Measurements from ENCODE around the gene CYP27A1. TPM values are rescaled to one million over a fixed set of nuclear protein-coding genes. Genes with fewer than 3 reads are reported as not detected.

Gene CYP27A1
- total RNA-seq, 1 experiment from 2014 or later = 12.2 TPM

GRCh38 chr2:218863021-218863520, 81.1 kb downstream of the CYP27A1 start:
- Mint-ChIP-seq H3K36me3 (ENCODE audit: insufficient read depth, unreplicated experiment) (no peaks in the 10 kb centered on the region), H3K4me1 (ENCODE audit: low read depth, unreplicated experiment) (peaks cover 28% of the 10 kb centered on the region), H3K4me3 (ENCODE audit: low read depth, unreplicated experiment) (no peak overlapping the region), H3K9me3 (ENCODE audit: low read depth, unreplicated experiment) (no peaks in the 10 kb centered on the region), H3K27me3 (ENCODE audit: unreplicated experiment) (peaks cover 100% of the 10 kb centered on the region), H3K27ac (ENCODE audit: unreplicated experiment) (no peak overlapping the region)
- no TSS peak for BruUV-seq (replicated peaks)
- TF ChIP-seq, protein P1, sequence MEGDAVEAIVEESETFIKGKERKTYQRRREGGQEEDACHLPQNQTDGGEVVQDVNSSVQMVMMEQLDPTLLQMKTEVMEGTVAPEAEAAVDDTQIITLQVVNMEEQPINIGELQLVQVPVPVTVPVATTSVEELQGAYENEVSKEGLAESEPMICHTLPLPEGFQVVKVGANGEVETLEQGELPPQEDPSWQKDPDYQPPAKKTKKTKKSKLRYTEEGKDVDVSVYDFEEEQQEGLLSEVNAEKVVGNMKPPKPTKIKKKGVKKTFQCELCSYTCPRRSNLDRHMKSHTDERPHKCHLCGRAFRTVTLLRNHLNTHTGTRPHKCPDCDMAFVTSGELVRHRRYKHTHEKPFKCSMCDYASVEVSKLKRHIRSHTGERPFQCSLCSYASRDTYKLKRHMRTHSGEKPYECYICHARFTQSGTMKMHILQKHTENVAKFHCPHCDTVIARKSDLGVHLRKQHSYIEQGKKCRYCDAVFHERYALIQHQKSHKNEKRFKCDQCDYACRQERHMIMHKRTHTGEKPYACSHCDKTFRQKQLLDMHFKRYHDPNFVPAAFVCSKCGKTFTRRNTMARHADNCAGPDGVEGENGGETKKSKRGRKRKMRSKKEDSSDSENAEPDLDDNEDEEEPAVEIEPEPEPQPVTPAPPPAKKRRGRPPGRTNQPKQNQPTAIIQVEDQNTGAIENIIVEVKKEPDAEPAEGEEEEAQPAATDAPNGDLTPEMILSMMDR (IDR thresholded peaks at IDR 0.05; ENCODE audit: unreplicated experiment) = no peak
- intact Hi-C loops (cut with micrococcal nuclease; ENCODE audit: unreplicated experiment) = no loop called here
- no peak for DNase-seq
- CTCF ChIA-PET = interaction anchor here (0.6 to 1.6 kb wide), 3 partner anchors 117 to 262 kb away, joined by 3 read pairs; no protein-coding TSS in a partner anchor

Small RNA genes within 50 kb of the gene (microRNA-seq; reads per million reads assigned to microRNA genes)
- not detected for gene MIR9500

Other genes starting within 250 kb of the CYP27A1 start
- 18.5 and 27.5 TPM in 2 replicates for gene USP37, start 213.8 kb upstream of the CYP27A1 start, total RNA-seq (2022)
- 54.0 and 54.2 TPM in 2 replicates for gene CNOT9, start 213.3 kb upstream of the CYP27A1 start, total RNA-seq (2022)
- gene PLCD4, start 174.2 kb upstream of the CYP27A1 start, total RNA-seq (2022) = 0.38 and 0.95 TPM in 2 replicates
- 42.8 and 43.3 TPM in 2 replicates for gene ZNF142, start 122.5 kb upstream of the CYP27A1 start, total RNA-seq (2022)
- gene BCS1L, start 122.5 kb upstream of the CYP27A1 start, total RNA-seq (2022) = 57.9 and 61.7 TPM in 2 replicates
- gene RNF25, start 110.1 kb upstream of the CYP27A1 start, total RNA-seq (2022) = 32.1 and 36.9 TPM in 2 replicates
- gene STK36, start 110.1 kb upstream of the CYP27A1 start, total RNA-seq (2022) = 42.4 and 50.6 TPM in 2 replicates
- 67.3 and 75.5 TPM in 2 replicates for gene TTLL4, start 71.3 kb upstream of the CYP27A1 start, total RNA-seq (2022)
- gene PRKAG3, start 49.7 kb downstream of the CYP27A1 start, total RNA-seq (2022) = not detected in 2 replicates
- not detected in 2 replicates for gene WNT6, start 77.7 kb downstream of the CYP27A1 start, total RNA-seq (2022)
- 2.4 and 3.4 TPM in 2 replicates for gene WNT10A, start 98.7 kb downstream of the CYP27A1 start, total RNA-seq (2022)
- 0.59 and 0.86 TPM in 2 replicates for gene CDK5R2, start 177.5 kb downstream of the CYP27A1 start, total RNA-seq (2022)
- gene FEV, start 203.0 kb downstream of the CYP27A1 start, total RNA-seq (2022) = not detected in 2 replicates
- gene CRYBA2, start 211.3 kb downstream of the CYP27A1 start, total RNA-seq (2022) = not detected in 2 replicates